Epithelial cell of proximal tubule (primary cell): Measurements from ENCODE around the gene FBXL7. TPM values are rescaled to one million over a fixed set of nuclear protein-coding genes. Genes with fewer than 3 reads are reported as not detected.

ENCODE experiments used
- DNase-seq: peaks from one replicate; pipeline ENCODE4 v3.0.0-alpha.2; 2011; ENCODE audit warnings: low read depth
- H3K4me3 ChIP-seq: 2 replicates; pipeline ENCODE4 v1.5.1; 2011; ENCODE audit warnings: low read depth, mild to moderate bottlenecking, low read length
- CTCF ChIP-seq: conservative IDR thresholded peaks from 2 replicates; pipeline ENCODE4 v1.5.1; 2012; ENCODE audit warnings: low read depth, mild to moderate bottlenecking, low read length
- total RNA-seq: library from RNA; depleted of rRNA; stranded (reverse); fragments of >200 nt; gene quantifications from 2 replicates; pipeline ENCODE4 v1.2.3, GENCODE V29; 2015

The FBXL7 gene
- total RNA-seq, 1 donor from 2014 or later, result 5.6 TPM

- no peak overlapping the region for H3K4me3 ChIP-seq
- DNase-seq, result no peak
- no peak for TF ChIP-seq CTCF
Measured at GRCh38 chr5:15741591-15741990, 241.6 kb downstream of the FBXL7 start.

DNA sequence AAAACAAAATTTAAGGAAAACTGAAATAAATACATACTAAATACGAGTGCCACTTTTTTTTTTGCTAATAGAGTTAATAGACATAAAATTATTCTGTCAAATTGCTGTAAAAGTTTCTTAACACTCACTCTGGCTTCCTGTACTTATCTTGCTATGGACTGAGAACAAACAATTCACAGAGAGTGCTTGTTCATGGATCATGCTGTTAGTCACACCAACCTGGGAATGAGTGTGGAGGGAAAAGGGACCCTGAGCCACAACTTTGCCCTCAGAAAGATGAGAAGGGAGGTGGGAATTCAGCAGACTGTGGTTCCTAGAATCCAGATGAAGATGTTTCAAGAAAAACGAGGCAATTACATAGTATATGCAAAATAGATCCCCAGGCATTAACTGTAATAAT lies 246.9 kb downstream of the FBXL7 start:
- TF ChIP-seq CTCF, result no peak
- H3K4me3 ChIP-seq, result no peak overlapping the region
- DNase-seq, result no peak

DNA sequence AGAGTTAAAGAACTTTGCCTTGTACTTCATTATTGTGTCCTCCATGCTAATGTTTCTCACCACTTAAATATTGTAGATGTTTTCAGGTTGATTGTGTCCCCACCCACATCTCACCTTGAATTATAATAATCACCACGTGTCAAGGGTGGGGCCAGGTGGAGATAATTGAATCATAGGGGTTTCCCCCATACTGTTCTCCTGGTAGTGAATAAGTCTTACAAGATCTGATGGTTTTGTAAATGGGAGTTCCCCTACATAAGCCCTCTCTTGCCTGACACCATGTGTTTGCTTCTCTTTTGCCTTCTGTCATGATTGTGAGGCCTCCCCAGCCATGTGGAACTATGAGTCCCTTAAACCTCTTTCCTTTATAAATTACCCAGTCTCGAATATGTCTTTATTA lies 248.3 kb downstream of the FBXL7 start:
- no peak overlapping the region for H3K4me3 ChIP-seq
- DNase-seq, result no peak
- no peak for TF ChIP-seq CTCF

GRCh38 chr5:15752663-15753285 lies 252.8 kb downstream of the FBXL7 start:
- peak overlapping the region; percentile 25 for H3K4me3 ChIP-seq
- no peak for DNase-seq
- TF ChIP-seq CTCF, result no peak

DNA sequence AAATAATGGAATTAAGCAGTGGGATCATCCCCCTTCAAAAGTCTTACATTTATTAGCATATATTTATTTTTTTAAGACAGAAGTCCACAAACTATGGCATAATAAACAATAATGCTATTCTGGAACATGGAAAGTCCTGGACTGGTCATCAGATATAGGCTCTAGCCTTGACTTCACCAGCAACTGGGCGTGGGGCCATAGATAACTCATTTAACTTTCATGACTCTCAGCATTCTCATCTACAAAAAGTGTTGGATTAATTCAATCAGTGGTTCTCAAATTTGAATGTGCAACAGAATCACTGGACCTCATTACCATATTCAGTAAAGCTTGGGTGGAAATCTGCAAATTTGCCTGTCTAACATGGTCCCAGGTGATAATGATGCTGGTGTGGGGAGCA lies 253.8 kb downstream of the FBXL7 start:
- no peak for TF ChIP-seq CTCF
- no peak overlapping the region for H3K4me3 ChIP-seq
- DNase-seq, result no peak

DNA sequence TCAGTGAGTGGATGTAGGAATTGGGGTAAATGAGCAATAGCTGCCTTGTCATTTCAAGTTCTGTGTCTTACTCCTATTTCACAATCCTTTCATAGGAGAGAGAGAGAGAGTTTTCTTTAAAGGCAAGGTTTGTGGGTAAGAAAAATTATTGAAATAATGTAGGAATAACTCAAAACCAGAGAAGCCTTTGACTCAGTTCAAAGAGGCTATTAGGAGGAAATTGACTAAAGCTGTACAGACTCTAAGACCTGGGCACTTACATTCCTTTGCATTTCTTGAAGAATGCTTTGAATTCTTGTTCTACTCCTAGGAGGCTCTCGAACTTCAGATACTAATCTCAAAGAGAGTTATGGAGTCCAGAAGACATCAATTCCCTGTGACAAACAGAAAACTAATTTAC lies 257.1 kb downstream of the FBXL7 start:
- DNase-seq, result no peak
- H3K4me3 ChIP-seq, result no peak overlapping the region
- TF ChIP-seq CTCF, result no peak

DNA sequence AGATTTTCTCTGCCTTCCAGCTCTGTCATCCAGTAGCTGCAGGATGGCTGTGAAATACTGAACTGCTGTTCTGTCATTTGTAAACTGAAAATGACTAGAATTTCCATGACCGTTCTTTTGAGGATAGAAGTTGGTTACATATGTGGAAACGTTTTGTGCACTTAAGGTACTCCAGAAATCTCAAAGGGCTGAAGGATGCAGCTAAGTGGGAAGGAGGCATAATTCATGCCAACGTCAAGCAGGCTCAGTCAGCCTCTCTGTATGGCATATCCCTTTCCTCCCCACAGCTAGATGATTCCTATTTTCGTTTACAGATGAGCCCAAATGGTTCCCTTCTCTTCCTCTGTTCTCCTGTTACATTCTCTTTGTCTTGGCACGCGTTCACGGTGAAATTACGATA lies 257.6 kb downstream of the FBXL7 start:
- TF ChIP-seq CTCF, result no peak
- H3K4me3 ChIP-seq, result no peak overlapping the region
- DNase-seq, result no peak
